AG04450 (cell line): ENCODE data around the gene SLC32A1. TPM values are rescaled to one million over a fixed set of nuclear protein-coding genes. Genes with fewer than 3 reads are reported as not detected.

Experiments used
- CTCF ChIA-PET: fragments of 300-600, 350-600 bp; formaldehyde crosslinking; extraction: SDS; loops from one replicate; lab custom pipeline; 2022; ENCODE audit warnings: antibody characterized with exemption, inconsistent platforms; lab: Charles Lee
- POLR2A ChIA-PET: fragments of 350-600 bp; formaldehyde crosslinking; extraction: SDS; loops from one replicate; lab custom pipeline; 2021; ENCODE audit warnings: antibody characterized with exemption, inconsistent platforms; lab: Yijun Ruan, JAX
- DNase-seq: peaks from one replicate; pipeline ENCODE4 v3.0.0-alpha.2; 2011; ENCODE audit warnings: low read depth, low spot score
- H3K27ac ChIP-seq: one replicate; pipeline ENCODE4 v1.5.1; 2012; ENCODE audit warnings: low read depth, low read length, control low read depth
- H3K27me3 ChIP-seq: one replicate; pipeline ENCODE4 v1.6.0; 2012; ENCODE audit warnings: low read length; ENCODE audit not compliant: control insufficient read depth, insufficient read depth
- H3K4me3 ChIP-seq: 2 replicates; pipeline ENCODE4 v1.5.1; 2011; ENCODE audit warnings: mild to moderate bottlenecking, low read depth, low read length, control low read depth
- H3K9me3 ChIP-seq: 2 replicates; pipeline ENCODE4 v1.5.1; 2012; ENCODE audit warnings: low read length; ENCODE audit not compliant: control insufficient read depth, insufficient read depth
- polyA plus RNA-seq: library from polyadenylated mRNA; depleted of rRNA; stranded (reverse); fragments of >200 nt; gene quantifications from 2 replicates; pipeline ENCODE4 v1.2.3, GENCODE V29; 2011
- TF ChIP-seq, protein P1 (sequence below): IDR thresholded peaks from 2 replicates; pipeline ENCODE4 v1.5.1; 2011; ENCODE audit warnings: low read depth, low read length, control low read depth, inconsistent platforms

The SLC32A1 gene
- polyA plus RNA-seq, 1 experiment = not detected

DNA sequence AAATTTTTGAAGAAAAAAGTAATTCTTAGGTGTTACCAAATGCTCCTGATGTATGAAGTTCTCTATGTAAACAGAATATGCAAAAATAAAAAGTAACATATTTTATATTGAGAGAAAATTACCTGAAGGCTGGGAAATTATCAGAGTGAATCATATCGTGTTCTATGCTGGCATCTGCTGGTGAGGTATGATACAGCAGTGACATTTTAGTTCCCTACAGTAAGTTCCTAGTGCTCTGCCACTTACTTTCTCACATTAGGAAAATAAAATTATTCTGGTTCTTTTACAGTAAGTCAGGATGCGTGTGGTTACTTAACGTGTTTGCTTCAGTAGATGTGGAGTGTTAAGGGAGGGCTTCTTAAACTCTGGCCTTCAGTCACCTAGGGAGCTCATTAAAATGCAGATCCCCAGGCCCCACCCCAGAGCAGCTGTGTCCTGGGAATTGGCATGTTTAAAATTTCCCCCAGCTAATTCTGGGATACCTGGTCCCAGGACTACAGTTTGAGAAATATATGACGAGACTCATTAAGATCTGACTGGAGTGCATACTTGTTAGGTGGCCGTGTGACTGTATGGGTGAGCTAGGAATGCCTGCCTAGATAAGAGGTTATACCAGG is 27.2 kb downstream of the SLC32A1 start:
- no peak for DNase-seq
- POLR2A ChIA-PET = no interaction called here
- H3K4me3 ChIP-seq = no peak overlapping the region
- H3K27me3 ChIP-seq = no peaks in the 10 kb centered on the region
- H3K9me3 ChIP-seq = no peaks in the 10 kb centered on the region
- CTCF ChIA-PET = interaction anchor here (0.6 to 4.3 kb wide), 15 partner anchors 8 to 250 kb away, joined by 3 to 21 read pairs (median 3); partner anchors contain the start of gene FAM83D
- TF ChIP-seq, protein P1, sequence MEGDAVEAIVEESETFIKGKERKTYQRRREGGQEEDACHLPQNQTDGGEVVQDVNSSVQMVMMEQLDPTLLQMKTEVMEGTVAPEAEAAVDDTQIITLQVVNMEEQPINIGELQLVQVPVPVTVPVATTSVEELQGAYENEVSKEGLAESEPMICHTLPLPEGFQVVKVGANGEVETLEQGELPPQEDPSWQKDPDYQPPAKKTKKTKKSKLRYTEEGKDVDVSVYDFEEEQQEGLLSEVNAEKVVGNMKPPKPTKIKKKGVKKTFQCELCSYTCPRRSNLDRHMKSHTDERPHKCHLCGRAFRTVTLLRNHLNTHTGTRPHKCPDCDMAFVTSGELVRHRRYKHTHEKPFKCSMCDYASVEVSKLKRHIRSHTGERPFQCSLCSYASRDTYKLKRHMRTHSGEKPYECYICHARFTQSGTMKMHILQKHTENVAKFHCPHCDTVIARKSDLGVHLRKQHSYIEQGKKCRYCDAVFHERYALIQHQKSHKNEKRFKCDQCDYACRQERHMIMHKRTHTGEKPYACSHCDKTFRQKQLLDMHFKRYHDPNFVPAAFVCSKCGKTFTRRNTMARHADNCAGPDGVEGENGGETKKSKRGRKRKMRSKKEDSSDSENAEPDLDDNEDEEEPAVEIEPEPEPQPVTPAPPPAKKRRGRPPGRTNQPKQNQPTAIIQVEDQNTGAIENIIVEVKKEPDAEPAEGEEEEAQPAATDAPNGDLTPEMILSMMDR = peak; percentile 74
- no peak overlapping the region for H3K27ac ChIP-seq

DNA sequence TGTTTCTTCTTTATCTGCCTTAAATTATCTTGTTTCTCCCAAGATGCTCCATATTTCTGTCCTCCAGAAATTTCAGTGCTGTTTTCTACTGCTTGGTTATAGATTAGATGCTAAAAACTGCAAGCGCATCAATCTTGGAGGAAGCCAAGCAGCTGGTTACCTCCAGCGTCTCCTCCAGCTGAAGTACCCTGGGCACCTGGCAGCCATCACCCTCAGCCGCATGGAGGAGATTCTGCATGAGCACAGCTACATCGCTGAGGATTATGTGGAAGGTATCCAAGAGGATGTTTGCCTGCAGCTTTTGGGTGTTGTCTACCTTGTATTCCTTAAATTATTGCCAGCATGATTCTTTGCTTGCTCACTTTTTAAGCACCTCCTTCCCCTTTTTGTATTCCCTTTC is 27.7 kb downstream of the SLC32A1 start:
- CTCF ChIA-PET = interaction anchor here (0.6 to 4.3 kb wide), 11 partner anchors 14 to 249 kb away, joined by 3 to 21 read pairs (median 3); partner anchors contain the start of gene FAM83D
- Histone ChIP-seq H3K9me3 (no peaks in the 10 kb centered on the region), H3K27ac (no peak overlapping the region), H3K27me3 (no peaks in the 10 kb centered on the region), H3K4me3 (no peak overlapping the region)
- TF ChIP-seq, protein P1 = no peak
- no peak for DNase-seq
- POLR2A ChIA-PET = no interaction called here

DNA sequence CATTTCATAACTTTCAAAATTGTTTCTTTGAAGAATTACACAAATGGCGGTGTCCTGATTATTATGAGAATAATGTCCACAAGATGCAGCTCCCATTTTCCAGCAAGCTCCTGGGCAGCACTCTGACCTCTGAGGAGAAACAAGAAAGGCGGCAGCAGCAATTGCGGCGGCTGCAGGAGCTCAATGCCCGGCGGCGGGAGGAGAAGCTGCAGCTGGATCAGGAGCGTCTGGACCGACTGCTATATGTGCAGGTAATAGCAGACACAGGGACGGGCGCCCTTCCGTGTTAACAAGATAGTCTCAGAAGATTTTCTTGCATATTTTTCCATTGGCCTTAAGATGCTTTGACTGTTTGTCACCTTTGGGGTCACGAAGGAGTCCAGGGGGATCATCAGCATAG is 30.6 kb downstream of the SLC32A1 start:
- DNase-seq = no peak
- no peaks in the 10 kb centered on the region for H3K27me3 ChIP-seq
- no peak overlapping the region for H3K4me3 ChIP-seq
- TF ChIP-seq, protein P1 = no peak
- POLR2A ChIA-PET = no interaction called here
- no peak overlapping the region for H3K27ac ChIP-seq
- CTCF ChIA-PET = interaction anchor here (0.5 to 1.0 kb wide), 3 partner anchors 9 to 111 kb away, joined by 3 to 4 read pairs (median 3); no protein-coding TSS in a partner anchor
- H3K9me3 ChIP-seq = no peaks in the 10 kb centered on the region

DNA sequence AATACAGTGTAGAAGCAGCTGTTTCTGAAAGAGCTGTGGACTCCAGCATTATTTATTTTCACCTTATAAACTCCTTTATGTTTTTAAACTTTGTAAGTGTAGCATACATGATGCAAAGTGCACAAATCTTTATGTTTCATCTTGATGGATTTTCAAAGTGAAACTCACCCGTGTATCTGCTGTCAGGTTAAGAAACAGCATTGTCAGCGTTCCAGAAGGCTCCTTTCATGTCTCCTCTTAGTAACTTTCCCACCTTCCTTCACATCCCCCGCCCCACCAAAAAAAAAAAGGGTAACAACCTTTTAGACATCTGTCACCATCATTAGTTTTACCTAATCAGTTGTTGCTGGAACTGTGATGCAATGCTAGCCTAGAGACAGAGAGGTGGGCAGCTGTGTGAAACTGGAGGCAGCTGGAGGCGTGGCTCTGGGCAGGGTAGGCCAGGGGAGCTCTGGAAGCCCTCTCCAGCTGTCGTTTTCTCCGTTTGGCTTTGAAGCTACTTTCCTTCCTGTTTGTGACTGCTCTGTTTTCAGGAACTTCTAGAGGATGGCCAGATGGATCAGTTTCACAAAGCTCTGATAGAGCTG is 31.1 kb downstream of the SLC32A1 start:
- POLR2A ChIA-PET = no interaction called here

More for the DNA sequence above, 31.1 kb downstream of the SLC32A1 start:
- CTCF ChIA-PET = interaction anchor here (0.5 to 1.0 kb wide), 2 partner anchors 9 to 24 kb away, joined by 3 to 4 read pairs; no protein-coding TSS in a partner anchor
- TF ChIP-seq, protein P1 = no peak
- DNase-seq = no peak
- no peak overlapping the region for H3K27ac ChIP-seq
- H3K9me3 ChIP-seq = no peaks in the 10 kb centered on the region
- H3K4me3 ChIP-seq = no peak overlapping the region
- no peaks in the 10 kb centered on the region for H3K27me3 ChIP-seq
